IPS DF 6.9 (cell line): ENCODE results near the gene VPREB3.
"Not testable (repeated sequence)": the region's sequence is repeated elsewhere in the genome, so short reads cannot be mapped to it uniquely, and the experiment has no call there.

Source experiments
- DNase-seq: peaks from one replicate; pipeline ENCODE4 v3.0.0-alpha.2; 2013; ENCODE audit warnings: low read depth, low spot score
- H3K27ac ChIP-seq: one replicate; pipeline ENCODE4 v1.5.1; 2013; ENCODE audit warnings: low read length, control low read depth
- H3K27me3 ChIP-seq: 2 replicates; pipeline ENCODE4 v1.6.1; 2013; ENCODE audit warnings: mild to moderate bottlenecking, low read length; ENCODE audit not compliant: control insufficient read depth, insufficient read depth
- H3K36me3 ChIP-seq: 2 replicates; pipeline ENCODE4 v1.6.1; 2013; ENCODE audit warnings: low read length; ENCODE audit not compliant: control insufficient read depth, insufficient read depth
- H3K4me1 ChIP-seq: 2 replicates; pipeline ENCODE4 v1.6.1; 2013; ENCODE audit warnings: low read length; ENCODE audit not compliant: control insufficient read depth, insufficient read depth
- H3K4me3 ChIP-seq: 2 replicates; pipeline ENCODE4 v1.5.1; 2013; ENCODE audit warnings: mild to moderate bottlenecking, low read length
- H3K9me3 ChIP-seq: 2 replicates; pipeline ENCODE4 v1.6.1; 2013; ENCODE audit warnings: low read length, inconsistent platforms; ENCODE audit not compliant: control insufficient read depth, insufficient read depth
- whole genome bisulfite sequencing: extraction: QIAGEN DNeasy Blood & Tissue Kit; methylation state at CpG from one replicate; pipeline ENCODE4 v1.1.7; 2013; ENCODE audit warnings: mixed read lengths, missing lambda C conversion rate; ENCODE audit not compliant: insufficient read length, insufficient coverage; 5-methylcytosine and 5-hydroxymethylcytosine counted together

Gene VPREB3

GRCh38 chr22:23742505-23743264, 11.5 kb downstream of the VPREB3 start:
- Histone ChIP-seq H3K36me3 (peaks cover 6% of the 10 kb centered on the region; the same call in 1 of the 2 replicates), H3K27ac (no peak overlapping the region), H3K4me1 (no peaks in the 10 kb centered on the region; the same call in 1 of the 2 replicates), H3K9me3 (no peaks in the 10 kb centered on the region), H3K27me3 (no peaks in the 10 kb centered on the region), H3K4me3 (no peak overlapping the region)
- no peak for DNase-seq
- WGBS = no CpG with 5 or more reads among the region's 7 CpGs

GRCh38 chr22:23737696-23738095, 16.5 kb downstream of the VPREB3 start:
- Histone ChIP-seq H3K9me3 (no peaks in the 10 kb centered on the region), H3K4me3 (no peak overlapping the region), H3K27ac (no peak overlapping the region), H3K4me1 (no peaks in the 10 kb centered on the region), H3K36me3 (no peaks in the 10 kb centered on the region), H3K27me3 (no peaks in the 10 kb centered on the region)
- DNase-seq = no peak

GRCh38 chr22:23728108-23728507, 26.1 kb downstream of the VPREB3 start:
- H3K27me3 ChIP-seq, H3K4me3 ChIP-seq, H3K4me1 ChIP-seq, DNase-seq, H3K9me3 ChIP-seq, H3K27ac ChIP-seq, H3K36me3 ChIP-seq: not testable (repeated sequence)
- WGBS = no CpG with 5 or more reads among the region's 4 CpGs

- H3K27me3 ChIP-seq = no peaks in the 10 kb centered on the region
- H3K9me3 ChIP-seq = no peaks in the 10 kb centered on the region
- no peak overlapping the region for H3K4me3 ChIP-seq
- H3K4me1 ChIP-seq = no peaks in the 10 kb centered on the region
- no peak overlapping the region for H3K27ac ChIP-seq
- DNase-seq = no peak
- no CpG with 5 or more reads among the region's 2 CpGs for WGBS
- no peaks in the 10 kb centered on the region for H3K36me3 ChIP-seq
Observed at GRCh38 chr22:23722724-23723123, 31.5 kb downstream of the VPREB3 start.

GRCh38 chr22:23722160-23722559, 32.1 kb downstream of the VPREB3 start:
- H3K27ac ChIP-seq = no peak overlapping the region
- H3K4me3 ChIP-seq = no peak overlapping the region
- no CpG with 5 or more reads among the region's 4 CpGs for WGBS
- DNase-seq = no peak
- no peaks in the 10 kb centered on the region for H3K9me3 ChIP-seq
- H3K27me3 ChIP-seq = no peaks in the 10 kb centered on the region
- H3K4me1 ChIP-seq = no peaks in the 10 kb centered on the region
- no peaks in the 10 kb centered on the region for H3K36me3 ChIP-seq

- no peak overlapping the region for H3K27ac ChIP-seq
- DNase-seq = no peak
- H3K9me3 ChIP-seq = no peaks in the 10 kb centered on the region
- no peaks in the 10 kb centered on the region for H3K36me3 ChIP-seq
- no peak overlapping the region for H3K4me3 ChIP-seq
- H3K4me1 ChIP-seq = no peaks in the 10 kb centered on the region
- WGBS = no CpG with 5 or more reads among the region's 6 CpGs
- no peaks in the 10 kb centered on the region for H3K27me3 ChIP-seq
Observed at GRCh38 chr22:23720855-23721254, 33.4 kb downstream of the VPREB3 start.

GRCh38 chr22:23718371-23719165, 35.7 kb downstream of the VPREB3 start:
- no peaks in the 10 kb centered on the region for H3K27me3 ChIP-seq
- no peaks in the 10 kb centered on the region for H3K9me3 ChIP-seq
- WGBS = no CpG with 5 or more reads among the region's 17 CpGs

GRCh38 chr22:23716811-23717801, 37.1 kb downstream of the VPREB3 start:
- Histone ChIP-seq H3K27me3 (no peaks in the 10 kb centered on the region), H3K27ac (no peak overlapping the region), H3K36me3 (peaks cover 9% of the 10 kb centered on the region), H3K4me3 (peak overlapping the region; percentile 55; the same call in 1 of the 2 replicates), H3K4me1 (no peaks in the 10 kb centered on the region), H3K9me3 (no peaks in the 10 kb centered on the region)
- WGBS = no CpG with 5 or more reads among the region's 84 CpGs
- peak; percentile 76 for DNase-seq

More at GRCh38 chr22:23718371-23719165, 35.7 kb downstream of the VPREB3 start:
- no peaks in the 10 kb centered on the region for H3K4me1 ChIP-seq
- no peak overlapping the region for H3K4me3 ChIP-seq
- H3K36me3 ChIP-seq = peaks cover 6% of the 10 kb centered on the region
- no peak for DNase-seq
- no peak overlapping the region for H3K27ac ChIP-seq

GRCh38 chr22:23715806-23716375, 38.3 kb downstream of the VPREB3 start:
- no peak overlapping the region for H3K4me3 ChIP-seq

More at GRCh38 chr22:23715806-23716375, 38.3 kb downstream of the VPREB3 start:
- H3K9me3 ChIP-seq = no peaks in the 10 kb centered on the region
- no CpG with 5 or more reads among the region's 18 CpGs for WGBS
- peaks cover 10% of the 10 kb centered on the region for H3K36me3 ChIP-seq
- H3K27ac ChIP-seq = no peak overlapping the region
- no peaks in the 10 kb centered on the region for H3K4me1 ChIP-seq
- DNase-seq = no peak
- H3K27me3 ChIP-seq = no peaks in the 10 kb centered on the region
